Gastrocnemius medialis (tissue), 4 donors: Measurements from ENCODE around the gene CA10.

Experiments used
- POLR2A ChIP-seq, 2 donors: fragments of 450-650 bp; IDR thresholded peaks; one replicate each; pipeline ENCODE4 v1.6.1; 2017; ENCODE audit warnings: antibody characterized with exemption in 2 of 2, mild to moderate bottlenecking in 2 of 2, moderate library complexity in 2 of 2
- TF ChIP-seq, protein P1 (sequence below), 5 experiments: fragments of 450-650 bp in 3 of 5; fragments of 200-600 bp in 2 of 5; sonication (generic) in 2 of 5; IDR thresholded peaks in 4 of 5; conservative IDR thresholded peaks in 1 of 5; 1 replicate in 4 of 5; 2 replicates in 1 of 5; pipeline ENCODE4 v1.5.1; 2016 to 2019; ENCODE audit warnings: antibody characterized with exemption in 5 of 5, mild to moderate bottlenecking in 3 of 5, moderate library complexity in 3 of 5

DNA sequence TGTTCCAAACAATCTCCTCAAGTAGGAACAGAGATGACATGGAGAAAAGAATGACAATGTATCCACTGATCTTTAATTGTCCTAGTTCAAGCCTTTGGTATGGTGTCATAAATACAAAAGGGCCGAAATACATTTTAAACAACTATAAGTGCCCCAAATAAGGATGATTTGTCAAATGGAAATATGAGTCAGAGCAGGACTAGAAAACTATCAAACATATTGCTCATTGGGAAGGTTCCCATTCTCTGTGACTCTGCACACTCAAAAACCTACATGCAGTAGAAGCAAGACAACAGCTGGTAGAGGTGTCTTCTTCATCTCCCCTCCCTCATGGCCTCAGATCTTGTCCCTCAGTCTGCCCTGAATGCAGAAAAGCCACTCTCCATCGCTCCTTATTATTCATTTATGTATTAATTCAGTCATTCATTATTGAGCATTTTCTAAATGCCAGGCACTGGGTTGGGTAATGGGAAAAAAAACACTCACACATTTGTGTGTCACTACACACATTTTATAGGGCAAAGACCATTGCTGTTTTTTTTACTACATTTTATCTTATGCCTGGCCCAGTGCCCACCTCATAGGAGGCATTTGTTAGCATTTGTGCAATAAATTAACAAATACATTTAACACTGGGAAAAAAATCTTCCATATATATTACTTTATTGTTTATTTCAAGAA lies 10.1 kb downstream of the CA10 start:
- TF ChIP-seq POLR2A (IDR thresholded peaks at IDR 0.05) = no peak
- TF ChIP-seq, protein P1, sequence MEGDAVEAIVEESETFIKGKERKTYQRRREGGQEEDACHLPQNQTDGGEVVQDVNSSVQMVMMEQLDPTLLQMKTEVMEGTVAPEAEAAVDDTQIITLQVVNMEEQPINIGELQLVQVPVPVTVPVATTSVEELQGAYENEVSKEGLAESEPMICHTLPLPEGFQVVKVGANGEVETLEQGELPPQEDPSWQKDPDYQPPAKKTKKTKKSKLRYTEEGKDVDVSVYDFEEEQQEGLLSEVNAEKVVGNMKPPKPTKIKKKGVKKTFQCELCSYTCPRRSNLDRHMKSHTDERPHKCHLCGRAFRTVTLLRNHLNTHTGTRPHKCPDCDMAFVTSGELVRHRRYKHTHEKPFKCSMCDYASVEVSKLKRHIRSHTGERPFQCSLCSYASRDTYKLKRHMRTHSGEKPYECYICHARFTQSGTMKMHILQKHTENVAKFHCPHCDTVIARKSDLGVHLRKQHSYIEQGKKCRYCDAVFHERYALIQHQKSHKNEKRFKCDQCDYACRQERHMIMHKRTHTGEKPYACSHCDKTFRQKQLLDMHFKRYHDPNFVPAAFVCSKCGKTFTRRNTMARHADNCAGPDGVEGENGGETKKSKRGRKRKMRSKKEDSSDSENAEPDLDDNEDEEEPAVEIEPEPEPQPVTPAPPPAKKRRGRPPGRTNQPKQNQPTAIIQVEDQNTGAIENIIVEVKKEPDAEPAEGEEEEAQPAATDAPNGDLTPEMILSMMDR (IDR thresholded peaks at IDR 0.05 in 4 of 5, conservative IDR thresholded peaks at IDR 0.05 in 1 of 5) = no peak
